GM18526 (cell line): ENCODE measurements around the gene IRF1.

Experiments
- POLR2A ChIP-seq: IDR thresholded peaks from 3 replicates; pipeline ENCODE4 v1.6.1; 2011; ENCODE audit not compliant: insufficient read length; ENCODE audit errors: extremely low read depth

Gene IRF1

DNA sequence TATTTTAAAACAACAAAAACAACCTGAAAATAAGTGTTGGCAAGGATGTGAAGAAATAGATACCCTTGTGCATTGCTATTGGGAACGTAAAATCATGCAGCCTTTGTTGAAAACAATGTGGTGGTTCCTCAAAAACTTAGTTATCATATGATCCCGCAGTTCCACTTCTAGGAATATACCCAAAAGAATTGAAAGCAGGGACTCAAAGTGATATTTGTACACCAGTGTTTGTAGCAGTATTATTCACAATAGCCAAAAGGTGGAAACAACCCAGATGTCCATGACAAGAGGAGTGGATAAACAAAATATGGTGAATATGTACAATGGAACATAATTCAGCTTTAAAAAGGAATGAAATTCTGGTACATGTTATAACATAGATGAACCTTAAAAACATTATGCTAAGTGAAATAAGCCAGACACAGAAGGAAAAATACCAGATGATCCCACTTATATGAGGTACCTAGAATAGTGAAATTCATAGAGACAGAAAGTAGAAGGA, 29.0 kb downstream of the IRF1 start:
- no peak for TF ChIP-seq POLR2A

DNA sequence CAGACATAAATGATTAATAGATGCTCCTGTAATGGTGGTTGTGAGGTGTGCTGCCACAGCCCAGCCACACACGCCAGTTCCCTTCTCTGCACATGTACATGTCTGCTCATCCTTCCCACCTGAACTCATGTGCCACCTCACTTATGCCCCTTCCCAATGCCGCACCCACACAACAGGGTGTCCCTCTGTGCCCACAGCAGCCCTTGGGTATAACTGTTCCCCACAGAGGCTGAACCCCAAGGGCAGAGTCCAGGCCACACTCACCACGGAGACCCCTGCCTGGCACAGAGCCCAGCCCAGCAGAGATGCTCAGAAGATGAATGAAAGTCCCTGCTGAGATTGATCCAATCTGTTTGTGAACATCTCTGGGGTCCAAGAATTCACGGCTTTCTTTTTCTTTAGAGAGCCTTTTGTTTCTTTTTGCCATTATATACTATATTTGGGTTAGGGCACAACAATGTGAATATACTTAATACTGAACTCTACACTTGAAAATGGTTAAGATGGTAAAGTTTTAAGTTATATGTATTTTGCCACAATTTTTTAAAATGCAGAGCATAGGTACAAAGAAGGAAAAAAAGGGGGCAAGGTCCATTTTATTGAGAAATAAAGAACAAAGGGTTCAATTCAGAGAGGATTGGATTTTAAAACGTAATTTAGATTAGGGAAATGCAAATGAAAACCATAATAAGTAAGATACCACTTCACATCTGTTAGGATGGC, 29.6 kb downstream of the IRF1 start:
- no peak for TF ChIP-seq POLR2A

DNA sequence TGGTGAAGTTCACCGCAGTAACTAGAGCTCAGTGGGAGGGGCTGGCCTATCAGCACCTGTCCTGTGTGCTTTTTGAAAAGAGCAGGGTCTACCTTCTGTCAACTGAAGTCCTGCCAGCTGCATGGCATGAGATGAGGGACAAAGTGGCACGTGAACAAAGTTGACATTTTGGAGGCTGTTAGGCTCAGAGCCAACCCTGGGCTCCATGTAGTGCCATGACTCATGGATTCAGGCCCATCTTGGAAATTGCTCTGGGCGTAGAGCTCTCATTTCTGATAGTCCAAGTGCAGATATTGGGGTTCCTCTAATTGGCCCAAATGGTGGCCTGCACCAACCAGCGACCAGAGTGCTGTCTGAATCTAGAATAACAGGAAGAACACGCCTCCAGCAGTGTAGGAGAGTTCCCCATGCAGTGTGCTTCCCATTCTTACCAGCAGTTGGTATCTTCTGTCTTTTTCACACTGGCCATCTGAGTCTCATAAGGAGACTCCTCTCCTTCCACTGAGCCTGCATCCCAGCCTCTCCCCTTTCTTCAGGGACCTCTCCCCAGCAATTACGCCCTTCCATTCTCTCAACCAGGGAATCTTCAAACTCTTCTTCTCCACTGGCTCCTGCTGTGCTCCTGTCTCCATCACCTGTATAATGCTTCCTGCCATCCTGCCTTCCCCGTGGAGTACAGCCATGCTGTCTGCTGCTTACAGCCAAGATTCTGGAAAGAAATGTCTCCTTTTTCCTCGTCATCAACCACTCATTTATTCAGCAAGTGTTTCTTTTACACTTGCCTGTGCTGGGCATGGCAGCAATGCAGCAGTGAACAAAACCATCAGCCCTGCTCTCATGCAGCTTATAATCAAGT, 30.4 kb downstream of the IRF1 start:
- no peak for TF ChIP-seq POLR2A

DNA sequence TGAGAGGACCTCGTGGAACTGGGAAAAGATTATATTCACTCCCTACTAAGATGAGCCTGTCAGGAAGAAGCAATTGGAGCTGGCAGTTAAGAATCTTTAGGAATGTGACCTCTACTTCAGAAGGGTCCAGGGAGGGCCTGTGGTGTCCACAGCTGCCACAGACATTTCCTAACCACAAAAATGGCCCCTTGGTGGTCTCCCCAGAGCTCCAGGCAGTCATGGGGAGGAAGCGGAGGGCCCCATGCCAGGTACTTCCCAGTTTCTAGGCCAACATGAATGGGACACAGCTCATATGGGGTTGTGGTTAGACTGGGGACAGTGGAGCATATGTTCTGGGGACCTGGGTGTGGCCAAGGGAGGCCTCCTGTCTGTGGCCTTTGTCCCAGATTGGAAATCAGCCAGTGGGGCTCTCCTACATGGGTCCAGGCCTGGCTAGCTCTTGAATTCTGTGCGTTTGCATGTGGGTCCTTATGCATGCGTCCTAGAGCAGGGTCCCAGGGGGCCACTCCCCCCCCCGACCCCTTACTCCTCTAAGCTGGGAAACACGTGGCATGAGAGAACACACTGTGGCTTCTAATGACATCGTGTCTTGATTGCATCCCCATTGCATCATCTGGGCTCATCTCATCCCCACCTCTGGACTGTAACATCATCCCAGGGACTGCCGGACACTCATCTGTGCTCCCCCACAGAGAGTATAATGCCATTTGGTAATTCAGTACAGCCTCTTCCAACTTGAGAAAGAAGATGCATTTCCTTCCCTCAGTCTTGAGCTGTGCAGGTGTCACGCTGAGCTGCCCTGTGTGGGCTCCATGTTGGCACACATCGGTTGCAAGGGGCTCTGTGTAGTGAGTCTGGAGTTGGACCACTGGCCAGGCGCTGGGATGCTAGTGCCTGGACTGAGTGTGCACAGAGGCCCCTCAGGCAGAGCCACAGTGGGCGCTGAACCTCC, 31.3 kb downstream of the IRF1 start:
- no peak for TF ChIP-seq POLR2A

DNA sequence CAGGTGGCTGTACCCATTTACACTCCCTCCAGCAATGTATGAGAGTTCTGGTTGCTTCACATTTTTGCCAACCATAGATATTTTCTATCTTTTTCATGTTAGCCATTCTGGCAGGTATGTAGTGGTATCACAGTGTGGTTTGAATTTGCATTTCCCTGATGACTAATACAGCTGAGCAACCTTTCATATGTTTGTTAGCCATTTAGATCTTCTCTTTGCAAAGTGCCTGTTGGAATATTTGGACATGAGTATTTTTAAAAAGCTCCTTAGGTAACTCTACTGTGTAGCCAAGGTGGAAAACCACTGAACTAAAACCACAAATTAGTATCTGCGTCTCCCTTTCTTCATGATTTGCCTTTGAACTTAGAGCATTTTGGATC, 31.9 kb downstream of the IRF1 start:
- TF ChIP-seq POLR2A: no peak

DNA sequence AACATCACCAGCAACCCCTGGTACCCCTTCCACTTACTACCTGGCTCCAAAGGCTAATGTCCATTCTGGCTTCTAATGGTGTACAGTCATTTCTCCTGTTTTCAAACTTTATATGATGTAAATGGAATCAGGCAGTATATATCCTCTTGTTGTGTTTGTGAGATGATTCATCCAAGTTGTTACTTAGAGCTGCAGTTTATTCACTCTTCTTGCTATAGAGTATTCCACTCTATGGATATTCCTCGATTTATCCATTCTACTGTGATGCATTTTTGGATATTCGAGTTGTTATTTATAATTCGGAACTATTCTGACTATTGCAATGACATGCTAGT, 32.4 kb downstream of the IRF1 start:
- no peak for TF ChIP-seq POLR2A

DNA sequence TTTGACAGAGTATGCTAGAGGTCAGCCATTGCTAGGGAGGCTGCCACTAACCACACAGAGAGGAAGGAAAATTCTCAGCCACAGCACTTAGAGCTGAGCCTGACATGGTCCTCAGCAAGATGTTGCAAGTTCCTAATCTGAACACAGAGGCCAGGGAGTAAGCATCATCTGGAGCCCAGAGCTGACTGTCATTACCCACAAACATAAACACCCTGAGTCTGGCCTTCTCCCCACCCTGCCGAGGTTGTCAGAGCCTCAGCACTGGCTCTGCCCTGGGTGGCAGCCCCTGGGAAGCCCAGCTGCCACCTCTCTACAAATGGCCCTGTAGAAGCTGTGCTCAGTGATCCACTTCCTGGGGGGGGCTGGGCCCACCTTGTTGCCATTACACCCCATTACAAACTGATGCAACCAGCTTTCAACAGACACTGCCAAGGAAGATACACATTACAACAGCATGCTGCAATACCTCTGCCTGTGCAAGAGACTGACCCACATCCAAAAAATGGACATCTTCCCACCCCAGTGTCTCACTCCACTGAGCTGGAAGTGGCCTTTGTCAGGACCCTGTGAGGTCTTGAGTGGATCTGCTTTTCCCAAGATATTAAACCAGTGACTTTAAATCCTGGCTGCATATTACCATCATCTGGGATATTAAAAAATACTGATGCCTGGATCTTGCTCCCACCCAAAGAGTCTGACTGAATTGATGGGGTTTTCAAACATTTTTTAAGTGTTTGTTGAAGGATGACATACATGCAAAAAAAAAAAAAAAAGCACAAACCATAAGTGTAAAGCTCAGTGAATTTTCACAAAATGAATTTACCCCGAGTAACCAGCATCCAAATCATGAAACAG, 33.0 kb downstream of the IRF1 start:
- TF ChIP-seq POLR2A: no peak

DNA sequence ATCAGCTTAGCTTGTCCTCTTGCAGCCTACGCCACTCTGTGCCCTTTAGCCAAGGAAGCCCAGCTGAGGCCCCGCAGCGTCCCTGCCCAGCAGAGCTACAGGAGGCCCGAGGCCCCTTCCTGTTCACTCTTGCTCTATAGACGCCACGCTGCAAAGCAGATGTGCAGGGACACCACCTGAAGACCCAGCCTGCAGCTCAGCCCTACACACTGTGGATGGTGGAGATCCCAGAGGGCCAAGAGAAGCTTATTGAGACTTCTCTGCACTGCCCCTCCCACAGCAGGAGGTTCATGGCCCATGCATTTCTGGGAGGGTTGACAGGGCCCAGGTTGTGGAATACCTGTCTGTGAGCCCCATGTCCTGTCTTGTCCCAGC, 33.6 kb downstream of the IRF1 start:
- TF ChIP-seq POLR2A: no peak

DNA sequence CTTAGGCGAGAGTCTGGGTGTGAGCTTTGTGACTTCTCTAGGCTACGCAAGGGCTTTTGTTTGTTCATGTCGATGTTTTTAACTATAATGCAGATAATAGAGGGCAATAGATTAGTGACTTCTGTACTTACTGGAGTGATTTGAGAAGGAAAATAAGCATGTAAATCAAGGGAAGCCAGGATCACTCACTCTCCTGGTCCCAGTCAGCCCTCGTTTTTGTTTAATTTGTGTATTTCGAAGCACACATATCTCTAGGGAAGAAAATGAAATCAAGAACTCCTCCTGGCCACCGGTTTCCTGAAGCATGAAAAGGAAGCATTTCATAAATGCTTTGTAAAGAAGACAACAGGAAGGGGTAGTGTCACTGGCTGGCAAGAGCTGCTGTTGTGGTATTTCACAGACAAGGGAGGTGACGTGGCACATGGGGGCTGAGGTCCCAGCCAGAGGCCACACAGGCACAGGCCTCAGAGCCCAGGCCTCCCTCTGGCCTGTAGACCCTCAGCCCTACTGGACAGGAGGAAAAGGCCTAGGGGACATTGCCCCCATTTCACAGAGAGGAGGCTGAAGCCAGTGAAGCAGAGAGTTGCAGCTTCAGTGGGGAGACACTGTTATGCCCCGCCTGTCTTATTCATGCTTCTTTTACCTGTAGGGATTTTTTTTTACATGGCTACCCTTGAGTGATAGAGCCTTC, 34.1 kb downstream of the IRF1 start:
- peak; percentile 50 for TF ChIP-seq POLR2A

DNA sequence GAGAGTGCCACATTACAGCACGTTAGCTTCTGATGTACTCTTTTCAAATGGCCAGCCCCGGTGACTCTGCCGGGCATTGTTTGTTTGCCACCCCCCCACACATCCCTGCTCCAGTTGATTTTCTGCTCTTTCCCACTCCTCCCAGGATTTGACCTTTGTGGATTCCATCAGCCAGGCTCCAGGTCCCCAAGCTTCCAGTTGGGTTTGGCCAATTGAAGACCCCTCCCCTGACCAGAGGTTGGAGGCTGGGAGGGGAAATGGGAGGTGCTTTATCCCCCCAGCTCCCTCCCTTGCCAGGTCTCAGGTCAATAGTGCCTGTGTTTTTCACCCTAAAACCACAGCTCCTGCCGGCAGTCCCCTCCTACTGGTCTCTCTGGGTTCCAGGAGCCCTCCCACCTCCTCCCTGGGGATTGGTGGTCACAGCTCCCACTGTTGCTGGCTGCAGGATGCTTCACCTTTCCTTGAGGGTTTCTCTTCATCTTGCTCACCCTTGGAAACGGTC, 34.9 kb downstream of the IRF1 start:
- TF ChIP-seq POLR2A: no peak

DNA sequence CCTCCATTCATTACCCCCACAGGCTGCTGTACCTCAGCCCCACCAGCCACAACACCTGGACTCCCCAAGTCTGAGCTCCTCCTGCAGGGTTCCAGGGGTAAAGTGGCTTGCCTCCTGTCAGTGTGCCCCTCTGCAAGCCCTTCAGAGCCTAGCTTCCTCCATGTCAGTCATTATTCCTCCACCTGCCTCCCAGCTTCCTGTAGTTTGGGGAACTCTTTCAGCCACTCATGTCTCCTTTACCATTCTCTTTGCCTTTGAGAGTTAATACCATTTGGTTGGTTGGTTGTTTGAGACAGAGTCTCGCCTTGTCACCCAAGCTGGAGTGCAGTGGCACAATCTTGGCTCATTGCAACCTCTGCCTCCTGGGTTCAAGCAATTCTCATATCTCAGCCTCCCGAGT, 36.2 kb downstream of the IRF1 start:
- no peak for TF ChIP-seq POLR2A

DNA sequence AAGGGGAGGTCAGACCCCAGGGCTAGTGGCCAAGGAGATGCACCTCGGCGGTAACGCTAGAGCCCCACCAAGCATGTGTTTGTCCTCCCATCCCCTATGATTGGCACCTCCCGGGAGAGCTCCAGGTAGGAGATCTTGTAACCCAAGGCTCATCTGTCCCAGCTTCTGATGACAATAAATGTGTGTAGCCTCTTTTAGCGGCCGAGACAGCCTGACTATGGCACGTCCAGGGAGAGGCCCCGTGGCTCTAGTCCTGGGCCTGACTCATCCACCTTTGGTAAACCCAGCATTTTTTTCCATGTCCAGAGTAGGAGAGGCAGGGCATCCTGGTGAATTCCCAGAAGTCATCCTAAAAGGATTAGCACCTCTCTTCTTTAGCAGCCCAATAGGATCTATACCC, 39.2 kb downstream of the IRF1 start:
- no peak for TF ChIP-seq POLR2A

DNA sequence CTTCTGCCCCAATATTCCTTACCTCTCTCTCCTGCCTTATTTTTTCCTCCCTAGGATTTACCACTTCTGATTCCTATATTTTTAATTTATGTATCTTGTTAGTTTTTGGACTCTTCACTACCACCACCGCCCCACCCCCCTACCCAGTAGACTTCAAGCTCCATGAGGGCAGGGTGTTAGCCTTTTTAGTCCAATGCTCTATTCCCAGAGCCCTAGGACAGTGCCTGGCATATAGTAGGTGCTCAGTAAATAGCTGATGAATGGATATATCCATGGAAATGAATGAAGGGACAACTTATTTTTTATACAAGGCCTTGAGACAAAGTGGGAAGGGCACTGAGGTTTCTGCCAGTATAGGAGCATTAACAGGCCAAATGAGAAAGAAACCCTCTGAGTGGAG, 41.5 kb downstream of the IRF1 start:
- TF ChIP-seq POLR2A: no peak

DNA sequence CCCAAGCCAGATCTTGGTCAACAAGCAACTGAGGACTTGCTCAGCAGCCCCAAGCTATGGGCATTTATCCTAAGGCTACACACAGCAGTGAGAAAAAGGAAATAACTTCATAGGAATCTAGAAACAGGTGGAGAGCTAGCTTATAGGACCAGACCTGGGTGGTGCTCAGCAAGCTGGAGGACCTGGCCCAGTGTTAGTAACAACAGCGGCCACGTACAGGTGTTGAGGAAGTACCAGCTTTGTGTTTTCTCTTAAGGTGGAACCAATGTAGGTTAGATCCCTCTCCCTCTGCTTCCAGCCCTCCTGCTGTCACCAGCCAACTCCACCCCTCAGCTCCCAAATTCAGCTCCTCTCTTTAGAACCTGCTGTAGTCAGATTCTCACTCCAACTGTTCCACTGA, 43.4 kb downstream of the IRF1 start:
- TF ChIP-seq POLR2A: no peak
